Prostate gland (tissue), 2 donors: ENCODE measurements around the gene LNX2.

Source experiments
- POLR2A ChIP-seq: fragments of 450-650 bp; IDR thresholded peaks from one replicate; pipeline ENCODE4 v1.6.1; 2016; ENCODE audit warnings: antibody characterized with exemption, mild to moderate bottlenecking
- POLR2AphosphoS5 ChIP-seq: sonication (generic); formaldehyde crosslinking; IDR thresholded peaks from one replicate; pipeline ENCODE4 v1.6.1; 2017; ENCODE audit warnings: antibody characterized with exemption
- TF ChIP-seq, protein P1 (sequence below), 4 experiments: fragments of 200-600 bp in 2 of 4; fragments of 450-650 bp in 2 of 4; sonication (generic) in 2 of 4; IDR thresholded peaks; 1 replicate in 3 of 4; 2 replicates in 1 of 4; pipeline ENCODE4 v1.5.1; 2016 to 2019; ENCODE audit warnings: antibody characterized with exemption in 4 of 4, mild to moderate bottlenecking in 2 of 4, moderate library complexity in 2 of 4

DNA sequence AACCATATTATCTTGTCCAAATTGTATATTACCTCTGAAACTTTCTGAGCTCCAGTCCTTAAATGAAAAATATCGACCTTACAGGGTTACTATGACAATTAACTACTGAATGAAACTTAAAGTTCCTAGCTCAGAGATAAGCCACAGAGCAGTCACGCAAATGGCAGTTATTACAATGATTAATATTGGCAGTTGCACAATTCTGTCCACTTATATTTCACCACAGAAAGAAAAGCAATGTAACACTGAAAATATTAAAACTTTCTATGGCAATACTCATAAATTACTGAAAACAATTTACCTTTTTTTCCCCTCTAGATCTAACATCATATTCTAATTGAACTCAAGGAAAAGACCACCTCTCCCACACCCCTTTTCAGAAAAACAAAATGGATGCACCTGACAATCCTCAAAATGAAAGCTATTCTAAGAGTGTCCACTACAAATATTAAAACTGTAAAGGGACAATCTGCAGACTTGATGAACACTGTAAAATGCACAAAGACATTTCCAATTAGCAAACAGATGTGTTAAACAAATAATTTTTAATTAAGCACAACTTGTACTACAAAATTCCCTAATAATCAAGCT is 14.6 kb downstream of the LNX2 start:
- TF ChIP-seq POLR2AphosphoS5 (no peak), POLR2A (no peak)
- TF ChIP-seq, protein P1, sequence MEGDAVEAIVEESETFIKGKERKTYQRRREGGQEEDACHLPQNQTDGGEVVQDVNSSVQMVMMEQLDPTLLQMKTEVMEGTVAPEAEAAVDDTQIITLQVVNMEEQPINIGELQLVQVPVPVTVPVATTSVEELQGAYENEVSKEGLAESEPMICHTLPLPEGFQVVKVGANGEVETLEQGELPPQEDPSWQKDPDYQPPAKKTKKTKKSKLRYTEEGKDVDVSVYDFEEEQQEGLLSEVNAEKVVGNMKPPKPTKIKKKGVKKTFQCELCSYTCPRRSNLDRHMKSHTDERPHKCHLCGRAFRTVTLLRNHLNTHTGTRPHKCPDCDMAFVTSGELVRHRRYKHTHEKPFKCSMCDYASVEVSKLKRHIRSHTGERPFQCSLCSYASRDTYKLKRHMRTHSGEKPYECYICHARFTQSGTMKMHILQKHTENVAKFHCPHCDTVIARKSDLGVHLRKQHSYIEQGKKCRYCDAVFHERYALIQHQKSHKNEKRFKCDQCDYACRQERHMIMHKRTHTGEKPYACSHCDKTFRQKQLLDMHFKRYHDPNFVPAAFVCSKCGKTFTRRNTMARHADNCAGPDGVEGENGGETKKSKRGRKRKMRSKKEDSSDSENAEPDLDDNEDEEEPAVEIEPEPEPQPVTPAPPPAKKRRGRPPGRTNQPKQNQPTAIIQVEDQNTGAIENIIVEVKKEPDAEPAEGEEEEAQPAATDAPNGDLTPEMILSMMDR (IDR thresholded peaks at IDR 0.05): no peak
